Stimulated activated CD4-positive, alpha-beta T cell treated with anti-CD3 and anti-CD28 coated beads, TNF-alpha, amount 100 ng/mL, for 1 hour (primary cell): ENCODE results near the gene RBM17.
"Not testable (repeated sequence)": the region's sequence is repeated elsewhere in the genome, so short reads cannot be mapped to it uniquely, and the experiment has no call there.

Source experiments
- DNase-seq, 3 donors: peaks; one replicate each; pipeline ENCODE4 v3.0.0-alpha.2; 2020; ENCODE audit warnings: low read depth in 3 of 3, low spot score in 1 of 3

The RBM17 gene

GRCh38 chr10:6056411-6057135 is 32.3 kb upstream of the RBM17 start:
- DNase-seq = no peak

- DNase-seq = no peak
Observed at GRCh38 chr10:6058682-6059475, 30.0 kb upstream of the RBM17 start.

- no peak for DNase-seq
Observed at GRCh38 chr10:6059506-6059905, 29.3 kb upstream of the RBM17 start.

- no peak for DNase-seq
Observed at GRCh38 chr10:6061056-6061455, 27.8 kb upstream of the RBM17 start.

GRCh38 chr10:6062101-6062771 is 26.6 kb upstream of the RBM17 start, which contains the start of gene IL2RA:
IL2RA (minus strand) TSS chr10:6062367; CDS start chr10:6062151, 216 bp downstream.
- DNase-seq = peak in 1 of 3 donors; percentile 60

GRCh38 chr10:6064119-6064518 is 24.7 kb upstream of the RBM17 start:
- no peak for DNase-seq

- DNase-seq = not testable (repeated sequence)
Observed at GRCh38 chr10:6064726-6065125, 24.1 kb upstream of the RBM17 start.

GRCh38 chr10:6065406-6065805 is 23.4 kb upstream of the RBM17 start:
- DNase-seq = no peak

GRCh38 chr10:6065835-6066234 is 23.0 kb upstream of the RBM17 start:
- DNase-seq = no peak

- no peak for DNase-seq
Observed at GRCh38 chr10:6067457-6067856, 21.4 kb upstream of the RBM17 start.

- no peak for DNase-seq
Observed at GRCh38 chr10:6068006-6068405, 20.8 kb upstream of the RBM17 start.

GRCh38 chr10:6068422-6068821 is 20.4 kb upstream of the RBM17 start:
- no peak for DNase-seq

- DNase-seq = no peak
Observed at GRCh38 chr10:6069081-6069931, 19.5 kb upstream of the RBM17 start.

- peak in 1 of 3 donors; percentile 42 for DNase-seq
Observed at GRCh38 chr10:6070660-6071059, 18.2 kb upstream of the RBM17 start.

GRCh38 chr10:6071181-6072175 is 17.4 kb upstream of the RBM17 start:
- DNase-seq = no peak

GRCh38 chr10:6072215-6072934 is 16.5 kb upstream of the RBM17 start:
- no peak for DNase-seq

- DNase-seq = no peak
Observed at GRCh38 chr10:6074489-6075301, 14.1 kb upstream of the RBM17 start.

- DNase-seq = no peak
Observed at GRCh38 chr10:6077071-6077675, 11.7 kb upstream of the RBM17 start.
